ENCODE results near the gene SEC14L6. TPM values are rescaled to one million over a fixed set of nuclear protein-coding genes. Genes with fewer than 3 reads are reported as not detected.

SEC14L6 gene
- total and polyA plus RNA-seq, 9 of the 15 experiments (the other 6 are each of a cell fraction or from before 2014, with no cell fraction given), result 0.29 to 6.1 (median 1.9) TPM

DNA sequence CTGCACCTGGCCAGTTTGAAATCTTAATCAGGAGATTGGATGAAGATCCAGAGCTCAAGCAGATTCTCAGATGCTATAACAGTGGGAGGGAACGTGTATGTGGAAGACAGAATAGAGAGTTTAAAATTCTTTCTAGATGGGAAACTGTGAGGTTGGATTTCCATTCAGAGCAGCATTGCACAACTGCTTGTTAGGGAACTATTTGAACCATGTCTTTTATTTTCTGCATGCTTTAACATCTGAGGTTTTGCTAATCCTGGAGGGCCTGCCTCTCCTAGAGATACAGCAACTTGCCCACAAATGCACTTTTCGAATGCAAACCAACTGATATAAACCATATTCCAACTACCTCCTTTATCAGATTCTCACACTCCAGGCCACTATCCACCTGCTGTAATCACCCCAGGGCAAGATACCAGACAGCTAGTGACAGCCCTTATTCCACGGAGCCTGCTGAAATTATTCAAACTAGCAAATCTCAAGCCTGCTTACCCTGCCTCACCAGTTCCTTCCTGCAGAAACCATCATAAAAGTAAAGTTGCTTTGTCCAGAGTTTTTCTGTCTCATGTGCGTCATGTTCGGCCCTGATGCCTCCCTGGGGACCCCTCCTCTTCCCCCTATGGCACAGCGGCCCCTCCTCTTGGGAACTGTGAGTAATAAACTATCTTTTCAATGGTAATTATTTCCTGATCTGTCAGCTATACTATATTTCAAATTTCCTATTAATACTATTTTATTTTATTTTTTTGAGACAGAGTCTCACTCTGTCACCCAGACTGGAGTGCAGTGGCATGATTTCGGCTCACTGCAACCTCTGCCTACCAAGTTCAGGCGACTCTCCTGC is 22.7 kb downstream of the SEC14L6 start:
- H3K9ac ChIP-seq (ENCODE audit: insufficient read depth in 1 of 2, low read depth in 2 of 2, low read length in 2 of 2), result no peak overlapping the region; a peak in 1 of 4 replicates
- H3K9me3 ChIP-seq (replicated peaks; ENCODE audit: control insufficient read depth, insufficient read depth, low read depth, low read length), result no peaks in the 10 kb centered on the region
- H3K79me2 ChIP-seq (ENCODE audit: control insufficient read depth, insufficient read depth, low read length), result no peaks in the 10 kb centered on the region
- H3K9me1 ChIP-seq (ENCODE audit: control insufficient read depth, insufficient read depth, low read length), result no peaks in the 10 kb centered on the region
- ChIA-PET CTCF (ENCODE audit: low intra/inter-chr PET ratio) (no interaction called here), POLR2A (interaction anchor here (0.6 kb wide), 2 partner anchors 23 kb away, joined by 3 to 5 read pairs; no protein-coding TSS in a partner anchor)
- H3K4me3 ChIP-seq, result no peak overlapping the region
- no peak overlapping the region for H3K4me2 ChIP-seq (ENCODE audit: insufficient read depth, low read length)
- DNase-seq (ENCODE audit: extremely low read depth in 1 of 4, low spot score in 3 of 4), result peak in 1 of 4 experiments; percentile 24
- in situ Hi-C loops (cut with MboI), result no loop called here
- no peak overlapping the region for H2AFZ ChIP-seq (ENCODE audit: low read depth, low read length)
- peaks cover 0 to 7% of the 10 kb centered on the region in 2 experiments; a peak in 3 of 5 replicates for H3K4me1 ChIP-seq (replicated peaks in 1 of 2; ENCODE audit: control insufficient read depth in 2 of 2, insufficient read depth in 2 of 2, low read length in 2 of 2)
- BruUV-seq (replicated peaks), result no TSS peak
- no peaks in the 10 kb centered on the region for H3K27me3 ChIP-seq (ENCODE audit: control insufficient read depth in 2 of 2, insufficient read depth in 2 of 2, low read length in 2 of 2)
- no peak for FAIRE-seq
- TF ChIP-seq, protein P1, sequence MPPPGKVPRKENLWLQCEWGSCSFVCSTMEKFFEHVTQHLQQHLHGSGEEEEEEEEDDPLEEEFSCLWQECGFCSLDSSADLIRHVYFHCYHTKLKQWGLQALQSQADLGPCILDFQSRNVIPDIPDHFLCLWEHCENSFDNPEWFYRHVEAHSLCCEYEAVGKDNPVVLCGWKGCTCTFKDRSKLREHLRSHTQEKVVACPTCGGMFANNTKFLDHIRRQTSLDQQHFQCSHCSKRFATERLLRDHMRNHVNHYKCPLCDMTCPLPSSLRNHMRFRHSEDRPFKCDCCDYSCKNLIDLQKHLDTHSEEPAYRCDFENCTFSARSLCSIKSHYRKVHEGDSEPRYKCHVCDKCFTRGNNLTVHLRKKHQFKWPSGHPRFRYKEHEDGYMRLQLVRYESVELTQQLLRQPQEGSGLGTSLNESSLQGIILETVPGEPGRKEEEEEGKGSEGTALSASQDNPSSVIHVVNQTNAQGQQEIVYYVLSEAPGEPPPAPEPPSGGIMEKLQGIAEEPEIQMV (tag; conservative IDR thresholded peaks at IDR 0.05; ENCODE audit: low read depth), result no peak
- peak; percentile 69 for TF ChIP-seq TEAD4 (IDR thresholded peaks at IDR 0.05; ENCODE audit: low read length)
- no peak for TF ChIP-seq TEAD4 (CRISPR knock-in tag; IDR thresholded peaks at IDR 0.05; ENCODE audit: borderline replicate concordance)
- peak; percentile 59 for TF ChIP-seq TCF3 (CRISPR knock-in tag; IDR thresholded peaks at IDR 0.05)
- peak; percentile 33; the same call in 1 of the 2 replicates for TF ChIP-seq TAL1 (IDR thresholded peaks at IDR 0.05)
- TF ChIP-seq TBP (optimal IDR thresholded peaks at IDR 0.05; ENCODE audit: low read depth, low read length), result no peak
- peak; percentile 67 for TF ChIP-seq CBFA2T3 (IDR thresholded peaks at IDR 0.05)
- TF ChIP-seq CEBPB (tag; IDR thresholded peaks at IDR 0.05), result peak; percentile 20; the same call in 1 of the 2 replicates
- 0 out of 2 replicates have a peak, but pooled peaks have one; percentile 17 for TF ChIP-seq CEBPG (CRISPR knock-in tag; IDR thresholded peaks at IDR 0.05)
- TF ChIP-seq CEBPG (tag; conservative IDR thresholded peaks at IDR 0.05 in 1 of 2, IDR thresholded peaks at IDR 0.05 in 1 of 2), result no peak
- TF ChIP-seq ZNF695 (CRISPR knock-in tag; IDR thresholded peaks at IDR 0.05), result no peak
- peak; percentile 48 for TF ChIP-seq CBFA2T2 (conservative IDR thresholded peaks at IDR 0.05)
- no peak for ATAC-seq
- WGBS (ENCODE audit: insufficient coverage, low coverage, missing lambda C conversion rate), result 32% methylated on average over 8 of the region's 8 CpGs
- H4K20me1 ChIP-seq (replicated peaks; ENCODE audit: control insufficient read depth, insufficient read depth, low read length), result no peaks in the 10 kb centered on the region
- H3K27ac ChIP-seq (ENCODE audit: extremely low read depth, low read depth, low read length), result no peak overlapping the region
- H3K36me3 ChIP-seq (ENCODE audit: control insufficient read depth, insufficient read depth, low read length), result no peaks in the 10 kb centered on the region
- intact Hi-C loops (cut with micrococcal nuclease), result no loop called here
